Caco-2 (cell line): ENCODE measurements around the gene AP4M1. TPM values are rescaled to one million over a fixed set of nuclear protein-coding genes. Genes with fewer than 3 reads are reported as not detected.

Source experiments
- BruUV-seq: library from RNA; stranded (reverse); fragments of 400-500 nt; replicated peaks from 2 replicates; lab custom pipeline; 2021; lab: Mats Ljungman, UMichigan
- CTCF ChIA-PET: fragments of 300-600 bp; sonication (Branson Sonifier 250); formaldehyde crosslinking; loops from one replicate; lab custom pipeline; 2022; ENCODE audit warnings: antibody characterized with exemption; lab: Charles Lee
- POLR2A ChIA-PET: fragments of 300-600 bp; sonication (Branson Sonifier 250); formaldehyde crosslinking; loops from one replicate; lab custom pipeline; 2022; ENCODE audit warnings: antibody characterized with exemption; lab: Charles Lee
- DNase-seq, 2 experiments: peaks; one replicate each; pipeline versions ENCODE4 v3.0.0 to v3.0.0-alpha.2; 2020 to 2022
- H3K27me3 ChIP-seq: replicated peaks from 2 replicates; pipeline ENCODE4 v1.6.0; 2011; ENCODE audit warnings: low read length; ENCODE audit not compliant: control insufficient read depth, insufficient read depth
- H3K36me3 ChIP-seq: 2 replicates; pipeline ENCODE4 v1.5.1; 2011; ENCODE audit warnings: low read length; ENCODE audit not compliant: control insufficient read depth, insufficient read depth
- H3K4me1 ChIP-seq: fragments of 250-450 bp; sonication (Bioruptor Pico); 2 replicates; pipeline ENCODE4 v1.5.1; 2020; ENCODE audit warnings: mild to moderate bottlenecking
- H3K4me3 ChIP-seq: 2 replicates; pipeline ENCODE4 v1.5.1; 2011; ENCODE audit warnings: low read depth, mild to moderate bottlenecking, control low read depth, low read length
- H3K9me3 ChIP-seq: fragments of 250-450 bp; sonication (Bioruptor Pico); 2 replicates; pipeline ENCODE4 v1.5.1; 2020; ENCODE audit warnings: mild to moderate bottlenecking, moderate library complexity
- H3K27ac Mint-ChIP-seq: one replicate; pipeline ENCODE4 v1.8.0; 2022; ENCODE audit warnings: mixed read lengths; ENCODE audit not compliant: unreplicated experiment
- H3K27me3 Mint-ChIP-seq: one replicate; pipeline ENCODE4 v1.8.0; 2022; ENCODE audit warnings: mixed read lengths; ENCODE audit not compliant: insufficient read depth, unreplicated experiment
- H3K36me3 Mint-ChIP-seq: one replicate; pipeline ENCODE4 v1.8.0; 2022; ENCODE audit warnings: mild to moderate bottlenecking, mixed read lengths; ENCODE audit not compliant: insufficient read depth, unreplicated experiment
- H3K4me1 Mint-ChIP-seq: one replicate; pipeline ENCODE4 v1.8.0; 2022; ENCODE audit warnings: low read depth, mixed read lengths; ENCODE audit not compliant: unreplicated experiment
- H3K4me3 Mint-ChIP-seq: one replicate; pipeline ENCODE4 v1.8.0; 2022; ENCODE audit warnings: mild to moderate bottlenecking, moderate library complexity, mixed read lengths; ENCODE audit not compliant: unreplicated experiment
- H3K9me3 Mint-ChIP-seq: one replicate; pipeline ENCODE4 v1.8.0; 2022; ENCODE audit warnings: mixed read lengths; ENCODE audit not compliant: unreplicated experiment
- CTCF ChIP-seq, 2 experiments: fragments of 200-600 bp in 1 of 2; IDR thresholded peaks; 1 replicate in 1 of 2; 2 replicates in 1 of 2; pipeline versions ENCODE4 v1.5.1 to v1.8.0; 2011 to 2022; ENCODE audit warnings: antibody characterized with exemption in 1 of 2, control low read depth in 1 of 2, inconsistent platforms in 1 of 2, low read depth in 1 of 2, low read length in 1 of 2, mild to moderate bottlenecking in 1 of 2, moderate library complexity in 1 of 2; ENCODE audit not compliant: insufficient read depth in 1 of 2, severe bottlenecking in 1 of 2, unreplicated experiment in 1 of 2
- intact Hi-C: fragments of 100-400 bp; cut with micrococcal nuclease; formaldehyde crosslinking; loops from one replicate; pipeline ENCODE4 v1.10.0; 2022; ENCODE audit not compliant: unreplicated experiment
- total RNA-seq: library from RNA; stranded (reverse); gene quantifications from 2 replicates; pipeline ENCODE4 v1.2.3, GENCODE V29; 2022

Gene AP4M1
- total RNA-seq, 1 experiment from 2014 or later = 16.2 TPM

- H3K27ac Mint-ChIP-seq = no peak overlapping the region
- no peaks in the 10 kb centered on the region for H3K9me3 Mint-ChIP-seq
- Histone ChIP-seq H3K4me1 (no peaks in the 10 kb centered on the region), H3K27me3 (no peaks in the 10 kb centered on the region), H3K9me3 (no peaks in the 10 kb centered on the region), H3K36me3 (peaks cover 2% of the 10 kb centered on the region), H3K4me3 (no peak overlapping the region)
- H3K36me3 Mint-ChIP-seq = peaks cover 55% of the 10 kb centered on the region
- no peak for TF ChIP-seq CTCF (IDR thresholded peaks at IDR 0.05; ENCODE audit: insufficient read depth in 1 of 2, low read depth in 1 of 2, low read length in 1 of 2, severe bottlenecking in 1 of 2, unreplicated experiment in 1 of 2)
- BruUV-seq = no TSS peak
- intact Hi-C loops = no loop called here
- POLR2A ChIA-PET = interaction anchor here (0.6 kb wide), 1 partner anchor 45 kb away, joined by 3 read pairs; no protein-coding TSS in a partner anchor
- H3K4me3 Mint-ChIP-seq = no peak overlapping the region
- CTCF ChIA-PET = no interaction called here
- no peak for DNase-seq
- H3K27me3 Mint-ChIP-seq = no peaks in the 10 kb centered on the region
- no peaks in the 10 kb centered on the region for H3K4me1 Mint-ChIP-seq
These were observed 44.4 kb upstream of the AP4M1 start for GRCh38 chr7:100057006-100057405.

- Mint-ChIP-seq H3K4me3 (no peak overlapping the region), H3K4me1 (no peaks in the 10 kb centered on the region), H3K9me3 (no peaks in the 10 kb centered on the region), H3K27me3 (no peaks in the 10 kb centered on the region), H3K27ac (no peak overlapping the region), H3K36me3 (peaks cover 71% of the 10 kb centered on the region)
- ChIA-PET POLR2A (no interaction called here), CTCF (no interaction called here)
- intact Hi-C loops = no loop called here
- Histone ChIP-seq H3K9me3 (no peaks in the 10 kb centered on the region), H3K4me3 (no peak overlapping the region), H3K36me3 (peaks cover 2% of the 10 kb centered on the region), H3K27me3 (no peaks in the 10 kb centered on the region), H3K4me1 (no peaks in the 10 kb centered on the region)
- no peak for DNase-seq
- no TSS peak for BruUV-seq
- no peak for TF ChIP-seq CTCF (IDR thresholded peaks at IDR 0.05; ENCODE audit: insufficient read depth in 1 of 2, low read depth in 1 of 2, low read length in 1 of 2, severe bottlenecking in 1 of 2, unreplicated experiment in 1 of 2)
These were observed 42.1 kb upstream of the AP4M1 start for GRCh38 chr7:100059251-100059739.

GRCh38 chr7:100061518-100062193 lies 39.8 kb upstream of the AP4M1 start:
- Histone ChIP-seq H3K9me3 (no peaks in the 10 kb centered on the region), H3K36me3 (peaks cover 2% of the 10 kb centered on the region), H3K4me1 (no peaks in the 10 kb centered on the region; the same call in 1 of the 2 replicates), H3K4me3 (no peak overlapping the region), H3K27me3 (no peaks in the 10 kb centered on the region)
- H3K36me3 Mint-ChIP-seq = peaks cover 77% of the 10 kb centered on the region
- no peak for DNase-seq
- no peak overlapping the region for H3K4me3 Mint-ChIP-seq
- no TSS peak for BruUV-seq
- no peaks in the 10 kb centered on the region for H3K27me3 Mint-ChIP-seq
- H3K9me3 Mint-ChIP-seq = no peaks in the 10 kb centered on the region
- TF ChIP-seq CTCF (IDR thresholded peaks at IDR 0.05; ENCODE audit: insufficient read depth in 1 of 2, low read depth in 1 of 2, low read length in 1 of 2, severe bottlenecking in 1 of 2, unreplicated experiment in 1 of 2) = no peak
- H3K27ac Mint-ChIP-seq = no peak overlapping the region
- CTCF ChIA-PET = no interaction called here
- H3K4me1 Mint-ChIP-seq = no peaks in the 10 kb centered on the region
- intact Hi-C loops = no loop called here
- POLR2A ChIA-PET = no interaction called here
